ENCODE results near the gene EXD3.
"Not testable (repeated sequence)": the region's sequence is repeated elsewhere in the genome, so short reads cannot be mapped to it uniquely, and the experiment has no call there.

The EXD3 gene

GRCh38 chr9:137275203-137275587 is 147.8 kb downstream of the EXD3 start:
- in situ Hi-C loops (cut with MboI; ENCODE audit: low pct_unique_long_range_greater_than_20kb, low sequenced_read_pairs), result no loop called here
- no peak for DNase-seq

GRCh38 chr9:137273611-137274320 is 149.2 kb downstream of the EXD3 start:
- no peak for DNase-seq
- in situ Hi-C loops (cut with MboI; ENCODE audit: low pct_unique_long_range_greater_than_20kb, low sequenced_read_pairs), result no loop called here

DNA sequence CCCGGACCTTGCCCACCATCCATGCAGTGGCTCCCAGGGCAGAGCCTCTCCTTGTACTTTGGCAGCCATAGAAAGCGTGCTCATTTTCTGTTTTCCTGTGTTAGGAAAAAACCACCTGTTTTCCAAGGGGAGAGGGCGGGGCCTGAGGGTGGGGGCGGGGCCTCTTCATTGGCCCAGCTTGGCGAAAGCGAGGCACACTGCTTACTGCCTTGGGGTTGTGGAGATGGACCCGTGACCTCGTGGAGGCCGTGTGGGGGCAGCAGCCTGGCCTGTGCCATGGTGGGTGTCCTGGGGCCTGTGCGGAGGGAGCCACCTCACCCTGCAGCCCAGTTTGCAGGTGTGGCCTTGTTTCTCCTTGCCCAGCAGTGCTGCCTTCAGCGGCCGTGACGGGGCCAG is 149.9 kb downstream of the EXD3 start:
- in situ Hi-C loops (cut with MboI; ENCODE audit: low pct_unique_long_range_greater_than_20kb, low sequenced_read_pairs), result no loop called here
- DNase-seq, result no peak

DNA sequence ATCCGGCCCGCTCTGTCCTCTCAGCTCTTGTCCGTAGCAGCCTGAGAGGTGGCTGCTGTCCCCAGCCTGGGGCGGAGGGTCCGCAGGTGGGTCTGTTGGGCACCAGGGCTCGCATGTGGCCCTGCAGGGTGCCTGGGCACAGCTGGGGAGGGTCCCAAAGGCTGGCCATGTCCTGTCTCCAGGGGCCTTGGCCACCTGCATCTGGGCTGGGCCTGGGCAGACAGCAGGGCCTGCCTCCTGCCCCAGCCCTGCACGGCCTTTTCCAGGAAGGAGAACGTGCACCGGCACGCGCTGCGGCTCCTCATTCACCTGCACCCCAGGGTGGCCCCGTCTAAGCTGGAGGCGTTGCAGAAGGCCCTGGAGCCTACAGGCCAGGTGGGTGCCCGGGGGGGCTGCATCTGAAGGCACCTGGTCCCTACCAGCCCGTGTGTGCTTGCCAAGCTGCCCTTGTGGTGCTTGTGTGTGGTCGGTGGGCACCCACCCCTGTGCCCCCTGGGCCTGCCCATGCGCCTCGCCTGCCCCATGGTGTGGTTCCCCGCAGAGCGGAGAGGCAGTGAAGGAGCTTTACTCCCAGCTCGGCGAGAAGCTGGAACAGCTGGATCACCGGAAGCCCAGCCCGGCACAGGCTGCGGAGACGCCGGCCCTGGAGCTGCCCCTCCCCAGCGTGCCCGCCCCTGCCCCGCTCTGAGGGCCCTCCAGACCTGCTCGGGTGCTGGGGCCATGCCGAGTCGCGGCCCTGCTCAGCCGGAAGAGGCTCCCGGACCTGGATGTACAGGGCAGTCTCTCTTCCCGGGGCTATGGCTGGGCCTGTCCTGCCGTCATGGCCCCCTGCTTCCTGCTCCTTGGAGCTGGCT is 150.5 kb downstream of the EXD3 start:
- in situ Hi-C loops (cut with MboI; ENCODE audit: low pct_unique_long_range_greater_than_20kb, low sequenced_read_pairs), result no loop called here
- DNase-seq, result no peak

DNA sequence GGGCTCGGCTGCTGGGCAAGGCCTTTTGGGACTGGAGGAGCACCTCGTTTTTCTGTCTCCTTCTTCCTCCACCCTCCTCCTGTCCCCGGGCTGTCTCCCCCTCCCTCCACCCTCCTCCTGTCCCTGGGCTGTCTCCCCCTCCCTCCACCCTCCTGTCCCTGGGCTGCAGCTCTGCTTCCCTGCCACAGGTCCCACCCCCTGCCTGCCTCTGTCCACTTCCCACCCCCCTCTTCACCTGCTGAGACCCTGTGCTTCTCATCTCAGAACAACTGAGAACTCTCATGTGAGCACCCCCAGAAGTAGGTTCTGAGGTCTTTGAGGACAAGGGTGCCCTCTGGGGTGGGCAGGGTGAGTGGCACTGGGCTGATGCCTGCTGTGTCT is 151.3 kb downstream of the EXD3 start:
- no peak for DNase-seq
- in situ Hi-C loops (cut with MboI; ENCODE audit: low pct_unique_long_range_greater_than_20kb, low sequenced_read_pairs), result no loop called here

GRCh38 chr9:137270929-137271695 is 151.8 kb downstream of the EXD3 start:
- DNase-seq, result no peak
- in situ Hi-C loops (cut with MboI; ENCODE audit: low pct_unique_long_range_greater_than_20kb, low sequenced_read_pairs), result no loop called here

GRCh38 chr9:137269231-137269772 is 153.7 kb downstream of the EXD3 start:
- in situ Hi-C loops (cut with MboI; ENCODE audit: low pct_unique_long_range_greater_than_20kb, low sequenced_read_pairs), result no loop called here
- no peak for DNase-seq

GRCh38 chr9:137268538-137269201 is 154.3 kb downstream of the EXD3 start:
- in situ Hi-C loops (cut with MboI; ENCODE audit: low pct_unique_long_range_greater_than_20kb, low sequenced_read_pairs), result no loop called here
- no peak for DNase-seq

DNA sequence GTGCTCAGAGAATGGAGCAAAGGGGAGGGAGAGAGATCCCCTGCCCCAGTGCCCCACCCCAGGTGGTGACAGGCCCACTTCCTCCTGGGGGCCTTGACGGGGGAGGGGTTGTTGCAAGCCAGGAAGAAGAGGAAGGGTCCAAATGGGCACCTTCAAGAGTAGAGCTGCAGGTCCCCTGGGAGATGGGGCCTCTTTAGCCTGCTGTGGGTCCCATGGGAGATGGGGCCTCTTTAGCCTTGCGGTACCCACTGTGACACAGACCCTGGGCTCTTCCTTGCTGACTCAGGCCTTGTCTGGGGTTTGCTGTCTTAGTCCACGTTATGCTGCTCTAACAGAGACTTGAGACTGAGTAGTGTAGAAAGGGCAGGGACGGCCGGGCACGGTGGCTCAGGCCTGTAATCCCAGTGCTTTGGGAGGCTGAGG is 155.0 kb downstream of the EXD3 start:
- no peak for DNase-seq

GRCh38 chr9:137266585-137267453 is 156.1 kb downstream of the EXD3 start:
- in situ Hi-C loops (cut with MboI; ENCODE audit: low pct_unique_long_range_greater_than_20kb, low sequenced_read_pairs), result no loop called here

More for the DNA sequence above, 155.0 kb downstream of the EXD3 start:
- in situ Hi-C loops (cut with MboI; ENCODE audit: low pct_unique_long_range_greater_than_20kb, low sequenced_read_pairs), result no loop called here

DNA sequence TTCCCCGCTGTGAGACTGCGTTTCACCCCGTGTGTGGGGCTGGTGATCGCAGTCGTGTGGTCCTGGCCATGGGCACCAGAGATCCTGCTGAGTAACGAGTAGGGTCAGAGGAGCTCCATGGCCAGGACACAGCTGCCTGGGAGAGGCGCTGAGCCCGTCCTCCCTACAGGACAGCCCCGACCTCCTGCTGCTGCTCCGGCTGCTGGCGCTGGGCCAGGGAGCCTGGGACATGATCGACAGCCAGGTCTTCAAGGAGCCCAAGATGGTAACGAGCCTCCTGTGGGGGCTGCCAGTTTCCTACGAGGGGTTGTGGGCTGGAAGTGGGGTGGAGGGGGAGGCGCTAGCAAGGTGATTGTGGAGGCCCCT is 156.8 kb downstream of the EXD3 start:
- in situ Hi-C loops (cut with MboI; ENCODE audit: low pct_unique_long_range_greater_than_20kb, low sequenced_read_pairs), result no loop called here
- no peak for DNase-seq

More at GRCh38 chr9:137266585-137267453, 156.1 kb downstream of the EXD3 start:
- DNase-seq, result no peak

DNA sequence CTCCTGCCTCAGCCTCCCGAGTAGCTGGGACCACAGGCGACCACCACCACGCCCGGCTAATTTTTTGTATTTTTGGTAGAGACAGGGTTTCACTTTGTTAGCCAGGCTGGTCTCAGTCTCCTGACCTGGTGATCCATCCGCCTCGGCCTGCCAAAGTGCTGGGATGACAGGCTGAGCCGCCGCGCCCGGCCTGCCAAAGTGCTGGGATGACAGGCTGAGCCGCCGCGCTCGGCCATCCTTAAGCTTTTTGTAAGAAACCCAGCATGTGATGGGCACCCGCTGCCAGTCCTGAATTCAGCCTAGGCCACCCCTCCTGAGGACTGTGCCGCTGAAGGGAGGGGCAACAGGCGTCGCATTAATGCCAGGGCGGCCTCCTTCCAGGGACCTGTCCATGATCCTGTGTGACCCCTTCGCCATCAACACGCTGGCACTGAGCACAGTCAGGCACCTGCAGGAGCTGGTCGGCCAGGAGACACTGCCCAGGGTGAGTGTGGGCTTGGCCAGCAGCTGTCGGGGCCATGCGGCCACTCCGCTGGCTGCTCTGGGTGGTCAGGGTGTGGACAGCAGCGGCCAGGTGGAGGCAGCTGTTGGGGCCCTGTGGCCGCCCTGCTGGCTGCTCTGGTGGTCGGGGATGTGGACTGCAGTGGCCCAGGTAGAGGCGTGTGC is 157.3 kb downstream of the EXD3 start:
- no peak for DNase-seq
- in situ Hi-C loops (cut with MboI; ENCODE audit: low pct_unique_long_range_greater_than_20kb, low sequenced_read_pairs), result no loop called here

DNA sequence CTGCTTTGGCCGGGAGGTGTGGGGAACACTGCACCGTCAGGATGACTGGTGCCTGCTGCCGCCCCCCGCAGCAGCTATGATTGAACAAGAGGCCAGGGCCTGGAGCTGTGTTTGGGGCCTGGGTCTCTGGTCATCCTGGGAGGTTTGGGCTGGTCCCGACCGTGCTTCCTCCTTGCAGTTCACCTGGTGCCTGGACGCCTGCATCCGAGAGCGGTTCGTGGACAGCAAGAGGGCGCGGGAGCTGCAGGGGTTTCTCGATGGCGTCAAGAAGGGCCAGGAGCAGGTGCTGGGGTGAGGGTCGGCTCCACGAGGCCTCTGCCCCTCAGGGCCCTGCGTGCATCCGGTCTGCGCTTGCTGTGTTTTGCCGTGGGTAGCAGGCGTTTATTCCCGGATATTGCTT is 158.9 kb downstream of the EXD3 start:
- in situ Hi-C loops (cut with MboI; ENCODE audit: low pct_unique_long_range_greater_than_20kb, low sequenced_read_pairs), result no loop called here
- no peak for DNase-seq

- no peak for DNase-seq
- in situ Hi-C loops (cut with MboI; ENCODE audit: low pct_unique_long_range_greater_than_20kb, low sequenced_read_pairs), result no loop called here
Observed at GRCh38 chr9:137263506-137263905, 159.5 kb downstream of the EXD3 start.

GRCh38 chr9:137262909-137263285 is 160.1 kb downstream of the EXD3 start:
- no peak for DNase-seq
- in situ Hi-C loops (cut with MboI; ENCODE audit: low pct_unique_long_range_greater_than_20kb, low sequenced_read_pairs), result no loop called here

DNA sequence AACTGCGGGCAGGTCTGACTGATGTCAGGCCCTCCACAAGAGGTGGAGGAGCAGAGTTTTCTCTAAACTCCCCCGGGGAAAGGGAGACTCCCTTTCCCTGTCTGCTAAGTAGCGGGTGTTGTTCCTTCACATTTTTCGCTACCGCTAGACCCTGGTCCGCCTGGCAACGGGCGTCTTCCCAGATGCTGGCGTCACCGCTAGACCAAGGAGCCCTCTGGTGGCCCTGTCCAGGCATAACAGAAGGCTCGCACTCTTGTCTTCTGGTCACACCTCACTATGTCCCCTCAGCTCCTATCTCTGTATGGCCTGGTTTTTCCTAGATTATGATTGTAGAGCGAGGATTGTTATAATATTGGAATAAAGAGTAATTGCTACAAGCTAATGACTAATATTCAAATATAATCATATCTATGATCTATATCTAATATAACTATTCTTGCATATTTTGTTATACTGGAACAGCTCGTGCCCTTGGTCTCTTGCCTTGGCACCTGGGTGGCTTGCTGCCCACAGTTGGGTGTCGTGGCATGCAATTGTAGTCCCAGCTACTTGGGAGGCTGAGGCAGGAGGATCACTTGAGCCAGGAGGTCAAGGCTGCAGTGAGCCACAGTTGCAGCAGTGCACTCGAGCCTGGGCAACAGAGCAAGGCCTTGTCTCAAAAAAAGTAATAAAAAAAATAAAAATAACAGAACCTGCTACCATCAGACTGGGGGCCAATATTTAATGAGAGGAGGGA is 160.6 kb downstream of the EXD3 start:
- DNase-seq; in situ Hi-C loops (cut with MboI; ENCODE audit: low pct_unique_long_range_greater_than_20kb, low sequenced_read_pairs): not testable (repeated sequence)
